ENCODE measurements around the gene MAP2K6.

Gene MAP2K6

DNA sequence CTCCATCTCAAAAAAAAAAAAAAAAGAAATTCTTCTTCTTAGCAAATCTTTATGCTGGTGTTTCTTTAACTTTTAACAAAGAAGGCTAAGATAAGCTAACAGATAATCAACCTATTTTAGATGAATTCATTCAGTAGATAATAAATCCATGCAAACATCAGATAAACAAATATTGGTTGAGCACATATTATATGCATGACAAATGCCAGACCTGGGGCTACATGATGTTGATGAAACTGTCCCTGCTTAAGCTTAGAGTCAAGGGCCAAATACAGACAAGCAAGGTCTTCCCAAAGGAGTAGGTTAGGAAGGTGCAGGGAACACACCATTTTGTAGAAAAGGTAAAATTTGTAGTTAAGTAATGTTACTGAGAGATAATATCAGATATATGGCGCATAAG is 6.7 kb upstream of the MAP2K6 start:
- H3K27ac ChIP-seq (ENCODE audit: low read length) = no peak overlapping the region
- no peak overlapping the region for H3K9ac ChIP-seq (ENCODE audit: low read depth, low read length)
- TF ChIP-seq EZH2 (IDR thresholded peaks at IDR 0.05; ENCODE audit: borderline replicate concordance, low read depth, low read length, severe bottlenecking) (no peak), CTCF (IDR thresholded peaks at IDR 0.05; ENCODE audit: borderline replicate concordance, extremely low read depth, low read length, poor library complexity, severe bottlenecking) (no peak)

GRCh38 chr17:69410671-69411070 is 3.8 kb upstream of the MAP2K6 start:
- H3K9ac ChIP-seq (ENCODE audit: low read depth, low read length) = no peak overlapping the region
- DNase-seq = no peak
- H2AFZ ChIP-seq (ENCODE audit: low read depth, low read length) = no peak overlapping the region
- no peak for TF ChIP-seq CTCF (IDR thresholded peaks at IDR 0.05; ENCODE audit: borderline replicate concordance, extremely low read depth, low read length, poor library complexity, severe bottlenecking)
- TF ChIP-seq EZH2 (IDR thresholded peaks at IDR 0.05; ENCODE audit: borderline replicate concordance, low read depth, low read length, severe bottlenecking) = no peak
- no peaks in the 10 kb centered on the region for H3K36me3 ChIP-seq (ENCODE audit: insufficient read depth, low read length)
- no peak overlapping the region for H3K4me3 ChIP-seq (ENCODE audit: low read depth in 1 of 2, low read length in 2 of 2)
- no peaks in the 10 kb centered on the region for H3K9me3 ChIP-seq (ENCODE audit: insufficient read depth, low read length, severe bottlenecking)
- H3K27ac ChIP-seq (ENCODE audit: low read length) = no peak overlapping the region
- H3K27me3 ChIP-seq (ENCODE audit: insufficient read depth, low read length, poor library complexity) = no peaks in the 10 kb centered on the region
- no peak for ATAC-seq (ENCODE audit: insufficient read depth, low read depth)
- H3K4me1 ChIP-seq (ENCODE audit: insufficient read depth, low read length) = peaks cover 15% of the 10 kb centered on the region
- no peaks in the 10 kb centered on the region for H4K20me1 ChIP-seq (ENCODE audit: insufficient read depth, low read length)
- no peak overlapping the region for H3K4me2 ChIP-seq (ENCODE audit: insufficient read depth, low read length)
- no peaks in the 10 kb centered on the region for H3K79me2 ChIP-seq (ENCODE audit: insufficient read depth, low read length)

More for the DNA sequence above, 6.7 kb upstream of the MAP2K6 start:
- no peaks in the 10 kb centered on the region for H3K79me2 ChIP-seq (ENCODE audit: insufficient read depth, low read length)
- H4K20me1 ChIP-seq (ENCODE audit: insufficient read depth, low read length) = no peaks in the 10 kb centered on the region
- no peaks in the 10 kb centered on the region for H3K4me1 ChIP-seq (ENCODE audit: insufficient read depth, low read length)
- no peak overlapping the region for H2AFZ ChIP-seq (ENCODE audit: low read depth, low read length)
- no peak overlapping the region for H3K4me2 ChIP-seq (ENCODE audit: insufficient read depth, low read length)
- H3K27me3 ChIP-seq (ENCODE audit: insufficient read depth, low read length, poor library complexity) = no peaks in the 10 kb centered on the region
- no peak overlapping the region for H3K4me3 ChIP-seq (ENCODE audit: low read depth in 1 of 2, low read length in 2 of 2)
- H3K36me3 ChIP-seq (ENCODE audit: insufficient read depth, low read length) = no peaks in the 10 kb centered on the region
- ATAC-seq (ENCODE audit: insufficient read depth, low read depth) (no peak), DNase-seq (no peak)
- no peaks in the 10 kb centered on the region for H3K9me3 ChIP-seq (ENCODE audit: insufficient read depth, low read length, severe bottlenecking)

DNA sequence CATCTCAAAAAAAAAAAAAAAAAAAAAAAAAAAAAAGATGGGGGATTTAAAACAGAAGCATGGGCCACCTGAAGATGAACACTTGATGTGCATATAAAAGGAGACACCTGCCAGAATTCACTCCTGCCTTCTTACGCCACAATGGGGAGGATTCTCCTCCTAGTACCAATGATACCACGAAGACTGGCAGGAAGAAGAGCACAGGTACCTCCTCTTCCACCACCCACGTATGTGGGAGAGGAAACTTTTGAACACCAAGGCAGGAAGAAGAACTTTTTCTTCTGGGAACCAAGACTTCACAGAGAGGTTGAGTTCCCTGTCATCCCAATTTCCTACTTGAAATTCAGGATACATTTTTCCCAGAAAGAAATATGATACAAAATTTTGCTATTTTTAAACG is 2.7 kb upstream of the MAP2K6 start:
- no peak for ATAC-seq (ENCODE audit: insufficient read depth, low read depth)
- Histone ChIP-seq H3K79me2 (ENCODE audit: insufficient read depth, low read length) (no peaks in the 10 kb centered on the region), H3K9me3 (ENCODE audit: insufficient read depth, low read length, severe bottlenecking) (no peaks in the 10 kb centered on the region), H3K4me3 (ENCODE audit: low read depth in 1 of 2, low read length in 2 of 2) (no peak overlapping the region), H3K27ac (ENCODE audit: low read length) (no peak overlapping the region), H4K20me1 (ENCODE audit: insufficient read depth, low read length) (no peaks in the 10 kb centered on the region), H2AFZ (ENCODE audit: low read depth, low read length) (no peak overlapping the region), H3K27me3 (ENCODE audit: insufficient read depth, low read length, poor library complexity) (no peaks in the 10 kb centered on the region), H3K4me1 (ENCODE audit: insufficient read depth, low read length) (peaks cover 26% of the 10 kb centered on the region), H3K4me2 (ENCODE audit: insufficient read depth, low read length) (no peak overlapping the region), H3K9ac (ENCODE audit: low read depth, low read length) (no peak overlapping the region), H3K36me3 (ENCODE audit: insufficient read depth, low read length) (no peaks in the 10 kb centered on the region)
- DNase-seq = no peak
- TF ChIP-seq CTCF (IDR thresholded peaks at IDR 0.05; ENCODE audit: borderline replicate concordance, extremely low read depth, low read length, poor library complexity, severe bottlenecking) (no peak), EZH2 (IDR thresholded peaks at IDR 0.05; ENCODE audit: borderline replicate concordance, low read depth, low read length, severe bottlenecking) (no peak)

GRCh38 chr17:69412251-69412671 is 2.2 kb upstream of the MAP2K6 start:
- Histone ChIP-seq H2AFZ (ENCODE audit: low read depth, low read length) (no peak overlapping the region; the same call in 1 of the 2 replicates), H3K79me2 (ENCODE audit: insufficient read depth, low read length) (no peaks in the 10 kb centered on the region), H3K9ac (ENCODE audit: low read depth, low read length) (no peak overlapping the region), H3K27me3 (ENCODE audit: insufficient read depth, low read length, poor library complexity) (no peaks in the 10 kb centered on the region), H3K27ac (ENCODE audit: low read length) (no peak overlapping the region), H3K4me2 (ENCODE audit: insufficient read depth, low read length) (no peak overlapping the region), H3K4me1 (ENCODE audit: insufficient read depth, low read length) (peaks cover 29% of the 10 kb centered on the region), H3K9me3 (ENCODE audit: insufficient read depth, low read length, severe bottlenecking) (no peaks in the 10 kb centered on the region), H4K20me1 (ENCODE audit: insufficient read depth, low read length) (no peaks in the 10 kb centered on the region), H3K36me3 (ENCODE audit: insufficient read depth, low read length) (no peaks in the 10 kb centered on the region), H3K4me3 (ENCODE audit: low read depth in 1 of 2, low read length in 2 of 2) (no peak overlapping the region)
- DNase-seq = no peak
- ATAC-seq (ENCODE audit: insufficient read depth, low read depth) = no peak
- TF ChIP-seq CTCF (IDR thresholded peaks at IDR 0.05; ENCODE audit: borderline replicate concordance, extremely low read depth, low read length, poor library complexity, severe bottlenecking) = no peak
- no peak for TF ChIP-seq EZH2 (IDR thresholded peaks at IDR 0.05; ENCODE audit: borderline replicate concordance, low read depth, low read length, severe bottlenecking)
